HepG2 (cell line): ENCODE data around the gene CHST6.

ENCODE experiments used
- ARNTL ChIP-seq: sonication (generic); formaldehyde crosslinking; IDR thresholded peaks from 2 replicates; pipeline ENCODE4 v1.4.0; 2020; ENCODE audit warnings: mild to moderate bottlenecking, missing genetic modification reagents
- GTF2F1 ChIP-seq: fragments of 150-350 bp; IDR thresholded peaks from 2 replicates; pipeline ENCODE4 v1.6.1; 2014; ENCODE audit warnings: low read length
- HMG20B ChIP-seq: conservative IDR thresholded peaks from 2 replicates; pipeline ENCODE4 v1.6.1; 2016; ENCODE audit warnings: missing genetic modification reagents, missing compliant biosample characterization
- POLR2A ChIP-seq, 2 experiments: IDR thresholded peaks; 2 replicates each; pipeline ENCODE4 v1.6.1; 2011; ENCODE audit warnings: low read depth in 2 of 2, low read length in 2 of 2, mild to moderate bottlenecking in 1 of 2, moderate library complexity in 1 of 2; ENCODE audit not compliant: insufficient read depth in 1 of 2
- TF ChIP-seq, protein P1 (sequence below): sonication (generic); formaldehyde crosslinking; IDR thresholded peaks from 2 replicates; pipeline ENCODE4 v1.5.0; 2020; ENCODE audit warnings: mild to moderate bottlenecking, missing genetic modification reagents

DNA sequence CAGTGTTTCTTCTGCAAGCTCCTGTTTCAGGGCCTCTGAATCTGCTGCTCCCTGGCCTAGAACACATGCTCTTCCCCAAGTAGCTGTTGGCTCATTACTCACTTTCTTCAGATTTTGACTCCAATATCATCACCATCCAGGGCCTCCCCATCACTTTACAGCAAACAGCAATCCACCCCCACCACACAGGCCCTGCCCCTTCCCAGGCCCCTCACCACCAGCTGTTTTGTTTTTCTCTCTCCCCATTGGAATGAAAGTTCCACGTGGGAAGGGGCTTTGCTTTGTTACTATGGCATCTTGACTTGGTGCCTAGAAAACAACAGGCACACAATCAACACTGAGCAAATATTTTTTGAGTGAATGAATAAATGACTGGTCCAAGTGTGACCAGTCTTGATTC, 34.8 kb downstream of the CHST6 start:
- TF ChIP-seq HMG20B: no peak
- no peak for TF ChIP-seq POLR2A (IDR thresholded peaks at IDR 0.05; ENCODE audit: insufficient read depth in 1 of 2, low read depth in 2 of 2, low read length in 2 of 2)
- TF ChIP-seq ARNTL: no peak
- TF ChIP-seq GTF2F1: no peak
- TF ChIP-seq, protein P1, sequence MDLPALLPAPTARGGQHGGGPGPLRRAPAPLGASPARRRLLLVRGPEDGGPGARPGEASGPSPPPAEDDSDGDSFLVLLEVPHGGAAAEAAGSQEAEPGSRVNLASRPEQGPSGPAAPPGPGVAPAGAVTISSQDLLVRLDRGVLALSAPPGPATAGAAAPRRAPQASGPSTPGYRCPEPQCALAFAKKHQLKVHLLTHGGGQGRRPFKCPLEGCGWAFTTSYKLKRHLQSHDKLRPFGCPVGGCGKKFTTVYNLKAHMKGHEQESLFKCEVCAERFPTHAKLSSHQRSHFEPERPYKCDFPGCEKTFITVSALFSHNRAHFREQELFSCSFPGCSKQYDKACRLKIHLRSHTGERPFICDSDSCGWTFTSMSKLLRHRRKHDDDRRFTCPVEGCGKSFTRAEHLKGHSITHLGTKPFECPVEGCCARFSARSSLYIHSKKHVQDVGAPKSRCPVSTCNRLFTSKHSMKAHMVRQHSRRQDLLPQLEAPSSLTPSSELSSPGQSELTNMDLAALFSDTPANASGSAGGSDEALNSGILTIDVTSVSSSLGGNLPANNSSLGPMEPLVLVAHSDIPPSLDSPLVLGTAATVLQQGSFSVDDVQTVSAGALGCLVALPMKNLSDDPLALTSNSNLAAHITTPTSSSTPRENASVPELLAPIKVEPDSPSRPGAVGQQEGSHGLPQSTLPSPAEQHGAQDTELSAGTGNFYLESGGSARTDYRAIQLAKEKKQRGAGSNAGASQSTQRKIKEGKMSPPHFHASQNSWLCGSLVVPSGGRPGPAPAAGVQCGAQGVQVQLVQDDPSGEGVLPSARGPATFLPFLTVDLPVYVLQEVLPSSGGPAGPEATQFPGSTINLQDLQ (CRISPR knock-in tag): no peak
